HepG2 (cell line): ENCODE measurements around the gene SDR9C7.

ENCODE experiments used
- ATF1 ChIP-seq: IDR thresholded peaks from 2 replicates; pipeline ENCODE4 v1.6.1; 2016; ENCODE audit warnings: mild to moderate bottlenecking, control low read depth
- EP300 ChIP-seq, 3 experiments: sonication (generic) in 1 of 3; formaldehyde crosslinking in 1 of 3; IDR thresholded peaks; 2 replicates each; pipeline versions ENCODE4 v1.5.1 to v1.6.1; 2011 to 2020; ENCODE audit warnings: low read depth in 2 of 3, low read length in 2 of 3, borderline replicate concordance in 1 of 3, improper control_type of control experiment in 1 of 3, mild to moderate bottlenecking in 1 of 3, missing genetic modification reagents in 1 of 3, moderate library complexity in 1 of 3
- HDAC2 ChIP-seq: sonication (generic); formaldehyde crosslinking; IDR thresholded peaks from 2 replicates; pipeline ENCODE4 v1.4.0; 2020; ENCODE audit warnings: missing genetic modification reagents
- JUND ChIP-seq: sonication (generic); formaldehyde crosslinking; IDR thresholded peaks from 2 replicates; pipeline ENCODE4 v1.8.0; 2022; ENCODE audit warnings: mild to moderate bottlenecking, missing genetic modification reagents
- KAT2B ChIP-seq: fragments of 150-350 bp; IDR thresholded peaks from 2 replicates; pipeline ENCODE4 v1.6.1; 2014; ENCODE audit warnings: low read depth, low read length, borderline replicate concordance
- MZF1 ChIP-seq: sonication (generic); formaldehyde crosslinking; IDR thresholded peaks from 2 replicates; pipeline ENCODE4 v1.8.1; 2023; ENCODE audit warnings: mild to moderate bottlenecking, missing genetic modification reagents, borderline replicate concordance
- POLR2A ChIP-seq, 2 experiments: IDR thresholded peaks; 2 replicates each; pipeline ENCODE4 v1.6.1; 2011; ENCODE audit warnings: low read depth in 2 of 2, low read length in 2 of 2, mild to moderate bottlenecking in 1 of 2, moderate library complexity in 1 of 2; ENCODE audit not compliant: insufficient read depth in 1 of 2
- RFX1 ChIP-seq: fragments of 450-650 bp; IDR thresholded peaks from 2 replicates; pipeline ENCODE4 v1.6.1; 2017
- SMYD3 ChIP-seq: sonication (generic); formaldehyde crosslinking; IDR thresholded peaks from 2 replicates; pipeline ENCODE4 v1.8.1; 2023; ENCODE audit warnings: mild to moderate bottlenecking, missing genetic modification reagents
- U2AF2 ChIP-seq: fragments of 200-400 bp; formaldehyde crosslinking; IDR thresholded peaks from 2 replicates; pipeline ENCODE4 v1.6.1; 2017; ENCODE audit warnings: low read depth, mild to moderate bottlenecking, low read length
- TF ChIP-seq, protein P1 (sequence below), 2 experiments: sonication (generic) in 1 of 2; formaldehyde crosslinking in 1 of 2; IDR thresholded peaks; 2 replicates each; pipeline versions ENCODE4 v1.4.0 to v1.6.1; 2018 to 2020; ENCODE audit warnings: missing genetic modification reagents in 2 of 2, borderline replicate concordance in 1 of 2, low read depth in 1 of 2, mild to moderate bottlenecking in 1 of 2, missing biosample characterization in 1 of 2
- TF ChIP-seq, protein P2 (sequence below): sonication (generic); formaldehyde crosslinking; IDR thresholded peaks from 2 replicates; pipeline ENCODE4 v1.5.0; 2020; ENCODE audit warnings: mild to moderate bottlenecking, missing genetic modification reagents, moderate library complexity
- TF ChIP-seq, protein P3 (sequence below): sonication (generic); formaldehyde crosslinking; IDR thresholded peaks from 2 replicates; pipeline ENCODE4 v1.5.0; 2020; ENCODE audit warnings: mild to moderate bottlenecking, missing genetic modification reagents
- TF ChIP-seq, protein P4 (sequence below): sonication (generic); formaldehyde crosslinking; IDR thresholded peaks from 2 replicates; pipeline ENCODE4 v1.8.0; 2022; ENCODE audit warnings: mild to moderate bottlenecking, missing genetic modification reagents; ENCODE audit not compliant: insufficient replicate concordance

DNA sequence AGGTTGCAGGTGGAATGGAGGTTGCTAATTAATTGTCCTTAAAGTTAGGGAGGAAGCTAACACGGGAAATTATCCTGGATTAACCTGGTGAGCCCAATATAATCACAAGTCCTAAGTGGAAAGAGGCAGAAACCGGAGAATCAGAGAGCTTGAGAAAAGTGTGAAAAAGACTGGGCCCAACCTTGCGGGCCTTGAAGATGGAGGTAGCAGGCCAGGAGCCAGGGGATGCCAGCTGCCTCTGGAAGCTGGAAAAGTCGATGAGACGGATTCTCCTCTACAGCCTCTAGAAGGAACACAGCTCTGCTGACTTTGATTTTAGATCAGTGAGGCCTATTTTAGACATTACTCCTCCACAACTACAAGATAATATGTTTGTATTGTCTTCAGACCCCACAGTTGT, 2.1 kb downstream of the SDR9C7 start:
- TF ChIP-seq, protein P1, sequence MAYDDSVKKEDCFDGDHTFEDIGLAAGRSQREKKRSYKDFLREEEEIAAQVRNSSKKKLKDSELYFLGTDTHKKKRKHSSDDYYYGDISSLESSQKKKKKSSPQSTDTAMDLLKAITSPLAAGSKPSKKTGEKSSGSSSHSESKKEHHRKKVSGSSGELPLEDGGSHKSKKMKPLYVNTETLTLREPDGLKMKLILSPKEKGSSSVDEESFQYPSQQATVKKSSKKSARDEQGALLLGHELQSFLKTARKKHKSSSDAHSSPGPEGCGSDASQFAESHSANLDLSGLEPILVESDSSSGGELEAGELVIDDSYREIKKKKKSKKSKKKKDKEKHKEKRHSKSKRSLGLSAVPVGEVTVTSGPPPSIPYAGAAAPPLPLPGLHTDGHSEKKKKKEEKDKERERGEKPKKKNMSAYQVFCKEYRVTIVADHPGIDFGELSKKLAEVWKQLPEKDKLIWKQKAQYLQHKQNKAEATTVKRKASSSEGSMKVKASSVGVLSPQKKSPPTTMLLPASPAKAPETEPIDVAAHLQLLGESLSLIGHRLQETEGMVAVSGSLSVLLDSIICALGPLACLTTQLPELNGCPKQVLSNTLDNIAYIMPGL (CRISPR knock-in tag; IDR thresholded peaks at IDR 0.05; ENCODE audit: borderline replicate concordance in 1 of 2, low read depth in 1 of 2) = no peak
- TF ChIP-seq HDAC2 (CRISPR knock-in tag) = no peak
- no peak for TF ChIP-seq POLR2A (IDR thresholded peaks at IDR 0.05; ENCODE audit: insufficient read depth in 1 of 2, low read depth in 2 of 2, low read length in 2 of 2)
- TF ChIP-seq, protein P2, sequence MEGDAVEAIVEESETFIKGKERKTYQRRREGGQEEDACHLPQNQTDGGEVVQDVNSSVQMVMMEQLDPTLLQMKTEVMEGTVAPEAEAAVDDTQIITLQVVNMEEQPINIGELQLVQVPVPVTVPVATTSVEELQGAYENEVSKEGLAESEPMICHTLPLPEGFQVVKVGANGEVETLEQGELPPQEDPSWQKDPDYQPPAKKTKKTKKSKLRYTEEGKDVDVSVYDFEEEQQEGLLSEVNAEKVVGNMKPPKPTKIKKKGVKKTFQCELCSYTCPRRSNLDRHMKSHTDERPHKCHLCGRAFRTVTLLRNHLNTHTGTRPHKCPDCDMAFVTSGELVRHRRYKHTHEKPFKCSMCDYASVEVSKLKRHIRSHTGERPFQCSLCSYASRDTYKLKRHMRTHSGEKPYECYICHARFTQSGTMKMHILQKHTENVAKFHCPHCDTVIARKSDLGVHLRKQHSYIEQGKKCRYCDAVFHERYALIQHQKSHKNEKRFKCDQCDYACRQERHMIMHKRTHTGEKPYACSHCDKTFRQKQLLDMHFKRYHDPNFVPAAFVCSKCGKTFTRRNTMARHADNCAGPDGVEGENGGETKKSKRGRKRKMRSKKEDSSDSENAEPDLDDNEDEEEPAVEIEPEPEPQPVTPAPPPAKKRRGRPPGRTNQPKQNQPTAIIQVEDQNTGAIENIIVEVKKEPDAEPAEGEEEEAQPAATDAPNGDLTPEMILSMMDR (CRISPR knock-in tag) = no peak
- no peak for TF ChIP-seq ATF1 (CRISPR knock-in tag)
- TF ChIP-seq, protein P3, sequence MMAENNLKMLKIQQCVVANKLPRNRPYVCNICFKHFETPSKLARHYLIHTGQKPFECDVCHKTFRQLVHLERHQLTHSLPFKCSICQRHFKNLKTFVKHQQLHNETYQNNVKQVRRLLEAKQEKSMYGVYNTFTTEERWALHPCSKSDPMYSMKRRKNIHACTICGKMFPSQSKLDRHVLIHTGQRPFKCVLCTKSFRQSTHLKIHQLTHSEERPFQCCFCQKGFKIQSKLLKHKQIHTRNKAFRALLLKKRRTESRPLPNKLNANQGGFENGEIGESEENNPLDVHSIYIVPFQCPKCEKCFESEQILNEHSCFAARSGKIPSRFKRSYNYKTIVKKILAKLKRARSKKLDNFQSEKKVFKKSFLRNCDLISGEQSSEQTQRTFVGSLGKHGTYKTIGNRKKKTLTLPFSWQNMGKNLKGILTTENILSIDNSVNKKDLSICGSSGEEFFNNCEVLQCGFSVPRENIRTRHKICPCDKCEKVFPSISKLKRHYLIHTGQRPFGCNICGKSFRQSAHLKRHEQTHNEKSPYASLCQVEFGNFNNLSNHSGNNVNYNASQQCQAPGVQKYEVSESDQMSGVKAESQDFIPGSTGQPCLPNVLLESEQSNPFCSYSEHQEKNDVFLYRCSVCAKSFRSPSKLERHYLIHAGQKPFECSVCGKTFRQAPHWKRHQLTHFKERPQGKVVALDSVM (CRISPR knock-in tag) = no peak
- TF ChIP-seq U2AF2 = no peak
- no peak for TF ChIP-seq SMYD3 (CRISPR knock-in tag)
- no peak for TF ChIP-seq JUND (CRISPR knock-in tag)
- TF ChIP-seq RFX1 = no peak
- TF ChIP-seq EP300 (IDR thresholded peaks at IDR 0.05; ENCODE audit: low read depth in 2 of 2, low read length in 2 of 2) = no peak
- no peak for TF ChIP-seq EP300 (CRISPR knock-in tag; IDR thresholded peaks at IDR 0.05; ENCODE audit: borderline replicate concordance)
- no peak for TF ChIP-seq MZF1 (CRISPR knock-in tag)
- TF ChIP-seq KAT2B = no peak
- TF ChIP-seq, protein P4, sequence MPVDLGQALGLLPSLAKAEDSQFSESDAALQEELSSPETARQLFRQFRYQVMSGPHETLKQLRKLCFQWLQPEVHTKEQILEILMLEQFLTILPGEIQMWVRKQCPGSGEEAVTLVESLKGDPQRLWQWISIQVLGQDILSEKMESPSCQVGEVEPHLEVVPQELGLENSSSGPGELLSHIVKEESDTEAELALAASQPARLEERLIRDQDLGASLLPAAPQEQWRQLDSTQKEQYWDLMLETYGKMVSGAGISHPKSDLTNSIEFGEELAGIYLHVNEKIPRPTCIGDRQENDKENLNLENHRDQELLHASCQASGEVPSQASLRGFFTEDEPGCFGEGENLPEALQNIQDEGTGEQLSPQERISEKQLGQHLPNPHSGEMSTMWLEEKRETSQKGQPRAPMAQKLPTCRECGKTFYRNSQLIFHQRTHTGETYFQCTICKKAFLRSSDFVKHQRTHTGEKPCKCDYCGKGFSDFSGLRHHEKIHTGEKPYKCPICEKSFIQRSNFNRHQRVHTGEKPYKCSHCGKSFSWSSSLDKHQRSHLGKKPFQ (CRISPR knock-in tag) = no peak
